ENCODE results near the gene CCR1. TPM values are rescaled to one million over a fixed set of nuclear protein-coding genes. Genes with fewer than 3 reads are reported as not detected.

The CCR1 gene
- not detected in 2 replicates for polyA plus RNA-seq (2014; cell fraction: cytosol; rRNA removed)
- not detected in 2 replicates for polyA plus RNA-seq (2014; cell fraction: nucleus; rRNA removed)

- no peak for DNase-seq (ENCODE audit: low spot score)
These were observed at the start of gene CCR1 for GRCh38 chr3:46208167-46208704. CCR1 (minus strand) TSS chr3:46208313; CDS start chr3:46204313, 4,000 bp downstream.

DNA sequence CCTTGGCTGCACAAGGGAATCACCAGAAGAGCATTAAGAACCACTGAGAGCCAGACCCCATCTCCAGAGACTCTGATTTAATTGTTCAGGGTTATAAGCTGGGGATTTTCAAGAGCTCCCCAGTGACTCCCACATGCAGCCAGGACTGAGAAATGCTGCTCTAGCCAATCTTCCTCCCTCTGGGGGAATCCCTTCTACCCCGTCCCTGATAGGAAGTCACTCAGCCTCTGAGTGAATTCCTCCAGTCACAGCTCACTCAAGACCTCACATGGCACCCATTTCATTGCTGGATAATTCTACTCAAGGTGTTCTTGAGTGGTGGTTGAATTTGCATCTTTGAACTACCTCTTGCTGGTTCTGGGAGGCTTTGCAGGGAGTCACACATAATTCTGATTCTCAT lies 44.9 kb upstream of the CCR1 start:
- no peak for DNase-seq (ENCODE audit: low spot score)

DNA sequence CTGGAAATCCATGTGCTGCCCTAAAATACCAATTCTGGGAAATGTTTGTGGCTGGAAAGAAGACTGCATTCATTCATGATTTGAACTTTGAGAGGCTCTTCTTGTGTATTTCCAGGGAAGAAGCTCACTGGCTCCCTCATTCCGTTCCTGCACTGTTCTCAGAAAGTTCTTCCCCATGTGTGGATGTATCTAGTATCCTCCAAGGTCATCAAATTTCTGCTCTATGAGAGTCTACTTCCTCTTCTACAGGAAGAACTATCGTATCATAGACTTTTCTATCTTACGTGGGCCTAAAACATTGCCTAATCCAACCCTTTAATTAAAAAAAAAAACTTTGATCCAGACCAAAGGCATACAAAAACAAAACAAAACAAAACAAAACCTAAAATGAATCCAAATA lies 37.0 kb upstream of the CCR1 start:
- DNase-seq (ENCODE audit: low spot score), result no peak

GRCh38 chr3:46243560-46243959 lies 35.4 kb upstream of the CCR1 start:
- no peak for DNase-seq (ENCODE audit: low spot score)

- DNase-seq (ENCODE audit: low spot score), result no peak
These were observed 34.0 kb upstream of the CCR1 start, which contains the start of gene CCR3 for GRCh38 chr3:46242120-46242519. CCR3 (plus strand) TSS chr3:46242460; CDS start chr3:46265159, 22,699 bp downstream.

- DNase-seq (ENCODE audit: low spot score), result no peak
These were observed 31.8 kb upstream of the CCR1 start for GRCh38 chr3:46239952-46240351.

DNA sequence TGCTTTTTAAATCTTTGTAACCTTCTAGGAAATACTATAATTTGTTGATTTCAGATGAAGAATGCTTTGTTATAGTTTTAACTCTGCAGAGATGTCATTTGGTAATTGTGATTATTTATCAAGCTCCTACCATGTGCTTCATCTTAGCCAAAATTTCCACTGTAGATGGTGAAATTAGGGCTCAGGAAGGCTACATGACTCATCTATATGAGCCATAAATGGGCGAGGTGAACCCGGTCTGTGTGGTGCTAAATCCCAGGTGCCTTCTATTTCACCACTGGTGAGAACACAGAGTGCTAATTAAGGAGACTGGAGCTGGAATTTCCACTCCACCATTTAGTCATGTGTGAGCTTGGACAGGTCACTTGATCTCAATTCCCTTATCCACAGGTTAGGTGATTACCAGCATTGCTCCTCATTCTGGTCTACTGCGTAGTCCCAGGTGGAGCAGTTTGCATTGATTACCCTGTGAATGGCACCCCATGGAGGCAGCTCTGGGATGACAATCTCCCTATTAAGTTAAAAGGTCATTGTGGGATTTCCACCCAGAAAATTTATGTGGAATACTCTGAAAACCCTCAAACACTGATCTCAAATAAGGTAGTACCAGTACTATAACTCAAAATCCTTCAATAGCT lies 31.3 kb upstream of the CCR1 start:
- DNase-seq (ENCODE audit: low spot score), result no peak

- no peak for DNase-seq (ENCODE audit: low spot score)
These were observed 30.3 kb upstream of the CCR1 start for GRCh38 chr3:46238386-46238785.

- no peak for DNase-seq (ENCODE audit: low spot score)
These were observed 28.4 kb upstream of the CCR1 start for GRCh38 chr3:46236294-46237054.

DNA sequence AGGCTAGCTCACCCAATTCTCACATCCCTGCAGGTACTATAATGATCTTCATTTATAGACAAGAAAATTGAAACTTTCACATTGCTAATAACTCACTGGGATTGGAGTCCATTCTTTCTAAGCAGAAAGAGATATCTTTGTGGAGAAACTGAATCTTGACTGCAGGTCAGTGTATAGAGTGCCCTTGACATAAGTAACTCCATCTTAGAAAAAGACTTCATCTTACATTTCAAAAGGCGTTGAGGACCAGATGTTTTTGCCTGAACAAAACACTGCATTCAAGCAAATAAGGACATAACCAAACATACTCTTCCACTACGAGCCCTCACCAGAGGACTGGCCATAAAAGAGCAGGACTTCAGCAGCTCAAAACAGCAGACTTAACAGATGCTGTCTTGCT lies 27.3 kb upstream of the CCR1 start:
- DNase-seq (ENCODE audit: low spot score), result no peak

- no peak for DNase-seq (ENCODE audit: low spot score)
These were observed 25.1 kb upstream of the CCR1 start for GRCh38 chr3:46233194-46233593.

GRCh38 chr3:46231323-46231722 lies 23.2 kb upstream of the CCR1 start:
- no peak for DNase-seq (ENCODE audit: low spot score)

GRCh38 chr3:46228260-46229242 lies 20.4 kb upstream of the CCR1 start:
- DNase-seq (ENCODE audit: low spot score), result no peak

- no peak for DNase-seq (ENCODE audit: low spot score)
These were observed 14.5 kb upstream of the CCR1 start for GRCh38 chr3:46222435-46223161.

GRCh38 chr3:46221938-46222337 lies 13.8 kb upstream of the CCR1 start:
- DNase-seq (ENCODE audit: low spot score), result no peak

DNA sequence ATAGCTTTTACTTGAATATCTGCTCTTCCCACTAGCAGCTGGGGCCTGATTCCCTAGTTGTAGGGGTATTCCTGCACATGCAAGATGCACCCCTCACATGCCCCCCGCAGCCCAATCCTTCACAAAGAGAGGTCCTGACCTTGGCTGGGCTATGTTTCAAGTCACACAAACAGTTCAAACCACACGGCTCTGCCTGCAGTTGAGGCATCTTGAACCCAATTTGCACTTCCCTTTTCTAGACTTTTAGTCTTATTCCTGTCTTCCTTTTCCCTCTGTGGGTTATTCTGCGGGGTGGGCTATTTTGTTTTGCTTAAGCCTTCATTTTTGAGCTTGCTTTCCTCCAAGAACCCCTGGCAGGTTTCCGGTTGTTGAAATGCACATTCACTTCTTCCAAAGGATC lies 13.3 kb upstream of the CCR1 start:
- no peak for DNase-seq (ENCODE audit: low spot score)

DNA sequence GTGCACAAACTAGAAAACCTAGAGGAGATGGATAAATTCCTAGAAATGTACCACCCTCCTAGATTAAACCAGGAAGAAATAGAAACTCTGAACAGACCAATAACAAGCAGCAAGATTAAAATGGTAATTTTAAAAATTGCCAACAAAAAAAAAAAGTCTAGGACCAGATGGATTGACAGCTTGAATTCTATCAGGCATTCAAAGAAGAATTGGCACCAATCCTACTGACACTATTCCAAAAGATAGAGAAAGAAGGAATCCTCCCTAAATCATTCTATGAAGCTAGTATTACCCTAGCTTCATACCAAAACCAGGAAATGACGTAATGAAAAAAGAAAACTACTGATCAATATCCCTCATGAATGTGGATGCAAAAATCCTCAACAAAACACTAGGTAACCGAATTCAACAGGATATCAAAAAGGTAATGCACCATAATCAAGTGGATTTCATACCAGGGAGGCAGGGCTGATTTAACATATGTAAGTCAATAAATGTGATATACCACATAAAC lies 10.1 kb upstream of the CCR1 start:
- no peak for DNase-seq (ENCODE audit: low spot score)

DNA sequence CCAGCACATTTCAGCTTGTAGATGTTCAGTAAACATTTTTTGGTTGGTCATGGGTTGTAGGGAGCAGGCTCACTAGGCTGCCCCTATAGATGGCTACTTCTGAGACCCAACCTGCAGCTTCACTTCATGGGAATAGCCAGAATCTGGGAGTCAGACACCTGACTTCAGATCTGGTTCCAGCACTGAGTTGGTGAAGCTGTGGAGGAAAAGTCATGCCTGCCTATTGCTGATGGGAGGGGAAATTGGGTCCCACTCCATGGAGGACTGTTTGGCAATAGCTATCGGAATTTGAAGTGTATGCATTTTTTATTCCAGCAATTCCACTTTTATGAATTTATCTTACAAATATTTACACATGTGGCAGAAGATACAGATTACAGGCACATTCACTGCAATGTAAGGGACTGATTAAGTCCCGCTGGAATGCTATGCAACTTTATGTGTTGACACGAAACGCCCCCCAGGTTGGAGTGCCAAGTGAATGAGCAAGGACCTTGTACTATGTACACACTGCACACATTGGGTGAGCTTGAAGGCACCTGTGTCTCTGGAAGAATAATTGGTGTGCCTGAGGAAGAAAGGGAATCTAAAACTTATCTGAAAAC lies 7.8 kb upstream of the CCR1 start:
- DNase-seq (ENCODE audit: low spot score), result no peak

DNA sequence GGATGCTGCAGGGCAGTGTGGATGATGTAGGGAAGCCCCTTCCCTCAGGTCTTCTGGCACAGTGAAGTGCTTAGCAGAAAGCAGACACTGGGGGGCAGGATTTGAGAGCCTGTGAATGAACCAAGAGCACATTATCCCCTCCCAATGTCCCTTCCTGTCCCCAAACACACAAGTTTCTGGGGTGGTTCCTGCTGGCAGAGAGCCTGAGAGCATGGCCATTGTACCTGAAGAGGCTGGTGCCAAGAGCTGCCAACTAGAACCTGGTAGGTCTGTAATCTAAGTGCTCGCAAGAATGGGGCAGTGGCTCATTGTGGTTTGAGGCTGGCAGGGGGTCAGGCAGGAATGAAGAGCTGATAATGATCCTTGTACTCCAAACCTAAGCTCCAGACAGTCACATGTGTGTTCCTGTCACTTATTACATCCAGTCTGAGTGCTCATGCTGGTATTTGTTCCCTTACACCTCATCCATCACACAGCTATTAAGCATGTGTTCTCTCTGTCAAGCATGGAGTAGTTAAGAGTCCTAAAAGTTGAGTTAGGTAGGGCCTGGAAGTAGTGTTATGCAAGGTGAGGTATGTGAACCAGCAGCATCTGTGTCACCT lies 6.7 kb upstream of the CCR1 start:
- DNase-seq (ENCODE audit: low spot score), result no peak

DNA sequence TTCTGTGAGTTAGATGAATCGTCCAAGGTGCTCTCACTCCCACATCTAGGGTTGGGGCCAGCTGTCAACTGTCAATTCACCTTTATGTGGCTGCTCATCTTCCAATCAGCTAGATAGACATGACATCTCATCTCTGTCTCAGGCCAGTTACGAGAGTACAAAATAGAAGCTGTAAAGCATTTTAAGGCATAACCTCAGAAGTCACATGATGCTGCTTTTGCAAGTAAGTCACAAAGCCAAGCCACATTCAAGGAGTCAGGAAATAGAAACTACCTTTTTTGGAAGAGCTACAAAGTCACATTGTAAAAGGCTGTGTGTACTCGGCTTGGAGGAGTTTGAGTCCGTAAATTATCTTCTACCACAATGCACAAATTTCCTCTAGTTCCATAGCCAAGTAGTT lies 5.1 kb upstream of the CCR1 start:
- no peak for DNase-seq (ENCODE audit: low spot score)
